ENCODE measurements around the gene MME.

The MME gene

GRCh38 chr3:155096303-155097008, 16.3 kb downstream of the MME start:
- TF ChIP-seq, protein P1, sequence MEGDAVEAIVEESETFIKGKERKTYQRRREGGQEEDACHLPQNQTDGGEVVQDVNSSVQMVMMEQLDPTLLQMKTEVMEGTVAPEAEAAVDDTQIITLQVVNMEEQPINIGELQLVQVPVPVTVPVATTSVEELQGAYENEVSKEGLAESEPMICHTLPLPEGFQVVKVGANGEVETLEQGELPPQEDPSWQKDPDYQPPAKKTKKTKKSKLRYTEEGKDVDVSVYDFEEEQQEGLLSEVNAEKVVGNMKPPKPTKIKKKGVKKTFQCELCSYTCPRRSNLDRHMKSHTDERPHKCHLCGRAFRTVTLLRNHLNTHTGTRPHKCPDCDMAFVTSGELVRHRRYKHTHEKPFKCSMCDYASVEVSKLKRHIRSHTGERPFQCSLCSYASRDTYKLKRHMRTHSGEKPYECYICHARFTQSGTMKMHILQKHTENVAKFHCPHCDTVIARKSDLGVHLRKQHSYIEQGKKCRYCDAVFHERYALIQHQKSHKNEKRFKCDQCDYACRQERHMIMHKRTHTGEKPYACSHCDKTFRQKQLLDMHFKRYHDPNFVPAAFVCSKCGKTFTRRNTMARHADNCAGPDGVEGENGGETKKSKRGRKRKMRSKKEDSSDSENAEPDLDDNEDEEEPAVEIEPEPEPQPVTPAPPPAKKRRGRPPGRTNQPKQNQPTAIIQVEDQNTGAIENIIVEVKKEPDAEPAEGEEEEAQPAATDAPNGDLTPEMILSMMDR (conservative IDR thresholded peaks at IDR 0.05; ENCODE audit: low read length): no peak
- no peak overlapping the region for H3K4me3 ChIP-seq (ENCODE audit: low read length)
- DNase-seq (ENCODE audit: low read depth): no peak

- DNase-seq (ENCODE audit: low read depth): no peak
- TF ChIP-seq, protein P1 (conservative IDR thresholded peaks at IDR 0.05; ENCODE audit: low read length): no peak
- H3K4me3 ChIP-seq (ENCODE audit: low read length): no peak overlapping the region
Measured at GRCh38 chr3:155097009-155097349, 16.9 kb downstream of the MME start.

GRCh38 chr3:155101398-155101797, 21.3 kb downstream of the MME start:
- TF ChIP-seq, protein P1 (conservative IDR thresholded peaks at IDR 0.05; ENCODE audit: low read length): 0 out of 2 replicates have a peak, but pooled peaks have one; percentile 8
- DNase-seq (ENCODE audit: low read depth): peak; percentile 82
- no peak overlapping the region for H3K4me3 ChIP-seq (ENCODE audit: low read length)

DNA sequence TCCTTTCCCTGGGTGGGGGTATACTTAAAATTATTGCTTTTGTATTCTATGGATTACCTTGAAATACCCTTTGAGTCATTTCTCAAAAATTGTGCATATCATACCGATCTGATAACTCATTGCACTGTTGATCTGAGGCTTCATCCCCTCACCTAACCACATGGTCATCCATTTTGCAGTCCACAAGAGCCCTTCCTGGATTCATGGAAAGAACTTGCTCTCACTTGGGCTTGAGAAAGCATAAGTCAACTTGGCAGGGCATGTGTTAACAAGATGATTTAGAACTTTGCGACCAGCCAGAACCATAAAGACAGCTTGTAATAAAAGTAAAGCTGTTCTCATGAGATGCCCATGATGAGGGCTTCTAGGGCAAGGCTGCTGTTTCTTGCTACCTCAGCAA, 22.2 kb downstream of the MME start:
- peak; percentile 44 for DNase-seq (ENCODE audit: low read depth)
- TF ChIP-seq, protein P1 (conservative IDR thresholded peaks at IDR 0.05; ENCODE audit: low read length): no peak
- H3K4me3 ChIP-seq (ENCODE audit: low read length): no peak overlapping the region

DNA sequence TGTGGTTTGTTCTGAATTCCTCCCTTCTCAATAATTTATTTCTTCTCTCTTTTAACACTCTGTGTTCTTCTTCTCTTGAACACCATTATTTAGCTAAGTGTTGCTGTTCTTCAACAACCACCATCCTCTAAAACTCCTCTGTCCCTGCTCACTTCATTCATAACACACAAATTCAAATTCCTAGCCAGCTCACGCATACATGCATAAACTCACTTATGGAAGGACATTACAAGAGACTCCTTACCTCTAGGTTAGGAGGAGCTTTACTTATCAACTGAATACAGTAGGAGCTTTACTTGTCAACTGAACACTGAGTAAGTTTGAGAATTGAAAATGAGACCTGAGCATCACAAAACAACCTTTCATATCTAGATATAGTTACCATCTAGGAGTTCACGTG, 23.6 kb downstream of the MME start:
- no peak overlapping the region for H3K4me3 ChIP-seq (ENCODE audit: low read length)
- TF ChIP-seq, protein P1 (conservative IDR thresholded peaks at IDR 0.05; ENCODE audit: low read length): no peak
- no peak for DNase-seq (ENCODE audit: low read depth)

GRCh38 chr3:155106119-155106518, 26.0 kb downstream of the MME start:
- no peak overlapping the region for H3K4me3 ChIP-seq (ENCODE audit: low read length)
- TF ChIP-seq, protein P1 (conservative IDR thresholded peaks at IDR 0.05; ENCODE audit: low read length): no peak
- peak; percentile 14 for DNase-seq (ENCODE audit: low read depth)

- no peak overlapping the region for H3K4me3 ChIP-seq (ENCODE audit: low read length)
- TF ChIP-seq, protein P1 (conservative IDR thresholded peaks at IDR 0.05; ENCODE audit: low read length): no peak
- no peak for DNase-seq (ENCODE audit: low read depth)
Measured at GRCh38 chr3:155110022-155110421, 29.9 kb downstream of the MME start.

Data from AG10803 (cell line).